Measurements from ENCODE around the gene PCYT1A. TPM values are rescaled to one million over a fixed set of nuclear protein-coding genes. Genes with fewer than 3 reads are reported as not detected.

PCYT1A gene
- total and polyA plus RNA-seq, 2 of the 13 experiments (the other 11 are each of a cell fraction or from before 2014, with no cell fraction given), result 26.4 to 45.3 TPM

DNA sequence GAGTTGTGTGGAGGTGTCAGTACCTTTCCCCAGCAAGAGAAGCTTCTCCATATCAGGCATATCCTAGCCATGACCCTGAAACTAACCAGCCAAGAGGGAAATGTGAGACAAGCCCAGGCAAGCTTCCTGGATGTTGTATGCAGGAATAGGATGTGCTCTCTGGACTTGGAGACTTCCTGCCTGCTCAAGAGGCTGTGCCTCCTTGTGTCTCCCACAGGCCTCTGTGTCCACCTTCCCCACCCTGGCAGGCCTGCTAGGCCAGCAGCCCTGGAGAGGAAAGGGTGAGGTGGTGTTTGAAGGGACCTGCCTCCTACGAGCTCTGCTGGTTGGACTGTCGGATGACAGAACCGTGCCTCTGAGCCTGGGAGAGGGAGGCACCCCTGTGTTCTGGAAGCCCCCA, 32.6 kb upstream of the PCYT1A start (continued):
- TF ChIP-seq, protein P1, sequence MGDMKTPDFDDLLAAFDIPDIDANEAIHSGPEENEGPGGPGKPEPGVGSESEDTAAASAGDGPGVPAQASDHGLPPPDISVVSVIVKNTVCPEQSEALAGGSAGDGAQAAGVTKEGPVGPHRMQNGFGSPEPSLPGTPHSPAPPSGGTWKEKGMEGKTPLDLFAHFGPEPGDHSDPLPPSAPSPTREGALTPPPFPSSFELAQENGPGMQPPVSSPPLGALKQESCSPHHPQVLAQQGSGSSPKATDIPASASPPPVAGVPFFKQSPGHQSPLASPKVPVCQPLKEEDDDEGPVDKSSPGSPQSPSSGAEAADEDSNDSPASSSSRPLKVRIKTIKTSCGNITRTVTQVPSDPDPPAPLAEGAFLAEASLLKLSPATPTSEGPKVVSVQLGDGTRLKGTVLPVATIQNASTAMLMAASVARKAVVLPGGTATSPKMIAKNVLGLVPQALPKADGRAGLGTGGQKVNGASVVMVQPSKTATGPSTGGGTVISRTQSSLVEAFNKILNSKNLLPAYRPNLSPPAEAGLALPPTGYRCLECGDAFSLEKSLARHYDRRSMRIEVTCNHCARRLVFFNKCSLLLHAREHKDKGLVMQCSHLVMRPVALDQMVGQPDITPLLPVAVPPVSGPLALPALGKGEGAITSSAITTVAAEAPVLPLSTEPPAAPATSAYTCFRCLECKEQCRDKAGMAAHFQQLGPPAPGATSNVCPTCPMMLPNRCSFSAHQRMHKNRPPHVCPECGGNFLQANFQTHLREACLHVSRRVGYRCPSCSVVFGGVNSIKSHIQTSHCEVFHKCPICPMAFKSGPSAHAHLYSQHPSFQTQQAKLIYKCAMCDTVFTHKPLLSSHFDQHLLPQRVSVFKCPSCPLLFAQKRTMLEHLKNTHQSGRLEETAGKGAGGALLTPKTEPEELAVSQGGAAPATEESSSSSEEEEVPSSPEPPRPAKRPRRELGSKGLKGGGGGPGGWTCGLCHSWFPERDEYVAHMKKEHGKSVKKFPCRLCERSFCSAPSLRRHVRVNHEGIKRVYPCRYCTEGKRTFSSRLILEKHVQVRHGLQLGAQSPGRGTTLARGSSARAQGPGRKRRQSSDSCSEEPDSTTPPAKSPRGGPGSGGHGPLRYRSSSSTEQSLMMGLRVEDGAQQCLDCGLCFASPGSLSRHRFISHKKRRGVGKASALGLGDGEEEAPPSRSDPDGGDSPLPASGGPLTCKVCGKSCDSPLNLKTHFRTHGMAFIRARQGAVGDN (CRISPR knock-in tag; IDR thresholded peaks at IDR 0.05), result peak; percentile 75
- TF ChIP-seq ARHGAP35 (CRISPR knock-in tag; IDR thresholded peaks at IDR 0.05; ENCODE audit: borderline replicate concordance), result no peak
- no peak for TF ChIP-seq TBP (CRISPR knock-in tag; IDR thresholded peaks at IDR 0.05)
- TF ChIP-seq ZNF343 (CRISPR knock-in tag; IDR thresholded peaks at IDR 0.05), result no peak
- no peak for TF ChIP-seq U2AF1 (optimal IDR thresholded peaks at IDR 0.05; ENCODE audit: low read depth, low read length)
- TF ChIP-seq KDM1A (CRISPR knock-in tag; IDR thresholded peaks at IDR 0.05), result no peak
- TF ChIP-seq ZNF556 (CRISPR knock-in tag; IDR thresholded peaks at IDR 0.05; ENCODE audit: borderline replicate concordance), result no peak
- TF ChIP-seq ZNF652 (CRISPR knock-in tag; IDR thresholded peaks at IDR 0.05; ENCODE audit: borderline replicate concordance, low read depth), result 0 out of 2 replicates have a peak, but pooled peaks have one; percentile 34
- peak; percentile 48; the same call in 1 of the 2 replicates for TF ChIP-seq NRL (CRISPR knock-in tag; IDR thresholded peaks at IDR 0.05; ENCODE audit: borderline replicate concordance)
- TF ChIP-seq ZNF296 (CRISPR knock-in tag; conservative IDR thresholded peaks at IDR 0.05), result no peak
- no peak for TF ChIP-seq SP2 (CRISPR knock-in tag; IDR thresholded peaks at IDR 0.05)
- TF ChIP-seq RFX1 (IDR thresholded peaks at IDR 0.05), result no peak
- TF ChIP-seq ZFX (CRISPR knock-in tag; IDR thresholded peaks at IDR 0.05; ENCODE audit: low read depth), result peak; percentile 45
- TF ChIP-seq ZNF577 (CRISPR knock-in tag; IDR thresholded peaks at IDR 0.05; ENCODE audit: borderline replicate concordance, low read depth), result no peak
- peak; percentile 38; the same call in 1 of the 2 replicates for TF ChIP-seq ZFY (CRISPR knock-in tag; IDR thresholded peaks at IDR 0.05)
